ENCODE data around the gene LSM5. TPM values are rescaled to one million over a fixed set of nuclear protein-coding genes. Genes with fewer than 3 reads are reported as not detected.

LSM5 gene
- total RNA-seq, 1 experiment from 2014 or later = 81.0 TPM

- Histone ChIP-seq H3K27me3 (ENCODE audit: insufficient read depth, low read length) (no peaks in the 10 kb centered on the region), H3K9me2 (ENCODE audit: insufficient read depth) (no peaks in the 10 kb centered on the region), H3K9ac (ENCODE audit: low read length) (no peak overlapping the region), H3K4me1 (ENCODE audit: control insufficient read depth in 1 of 2, insufficient read depth in 2 of 2, low read length in 2 of 2) (peaks cover 3 to 17% of the 10 kb centered on the region in 2 experiments; a peak in 3 of 4 replicates), H3K36me3 (ENCODE audit: control insufficient read depth in 1 of 2, insufficient read depth in 2 of 2, low read length in 2 of 2) (no peaks in the 10 kb centered on the region), H2AFZ (ENCODE audit: low read depth, low read length, poor library complexity, severe bottlenecking) (no peak overlapping the region), H3K9me3 (ENCODE audit: control insufficient read depth in 1 of 2, insufficient read depth in 1 of 2, low read depth in 1 of 2, low read length in 2 of 2) (no peaks in the 10 kb centered on the region), H3K4me3 (replicated peaks in 1 of 2; ENCODE audit: low read depth in 1 of 2, low read length in 2 of 2) (no peak overlapping the region), H3K27ac (ENCODE audit: low read depth, low read length) (no peak overlapping the region), H3K79me2 (ENCODE audit: insufficient read depth, low read length) (peaks cover 81% of the 10 kb centered on the region), H4K20me1 (ENCODE audit: insufficient read depth) (no peaks in the 10 kb centered on the region), H3K4me2 (ENCODE audit: low read length) (no peak overlapping the region)
- TF ChIP-seq SIN3A (IDR thresholded peaks at IDR 0.05; ENCODE audit: low read depth) (no peak), FOSL1 (IDR thresholded peaks at IDR 0.05; ENCODE audit: low read depth) (no peak), EGR1 (IDR thresholded peaks at IDR 0.05; ENCODE audit: low read depth) (no peak), ELF1 (IDR thresholded peaks at IDR 0.05; ENCODE audit: borderline replicate concordance, low read depth) (no peak)
- CTCF ChIA-PET = no interaction called here
- RAD21 ChIA-PET (ENCODE audit: low non-redundant PET in 1 of 2, low total read pairs in 2 of 2, uncharacterized antibody in 2 of 2, unreplicated experiment in 2 of 2) = no interaction called here
- POLR2A ChIA-PET = no interaction called here
- intact Hi-C loops (cut with micrococcal nuclease) = loop anchor here (10.0 kb wide), 1 partner anchor 597 kb away; the partner anchor contains the start of gene RP9
- DNase-seq (ENCODE audit: low read depth, low spot score) (no peak), ATAC-seq (no peak)
- no TSS peak for BruUV-seq (replicated peaks)
Observed at GRCh38 chr7:32507414-32507813, 17.2 kb upstream of the LSM5 start.

GRCh38 chr7:32506266-32507054 is 16.3 kb upstream of the LSM5 start:
- Histone ChIP-seq H3K27me3 (ENCODE audit: insufficient read depth, low read length) (no peaks in the 10 kb centered on the region), H3K9ac (ENCODE audit: low read length) (no peak overlapping the region), H3K27ac (ENCODE audit: low read depth, low read length) (peak overlapping the region; percentile 13; the same call in 1 of the 2 replicates), H3K36me3 (ENCODE audit: control insufficient read depth in 1 of 2, insufficient read depth in 2 of 2, low read length in 2 of 2) (no peaks in the 10 kb centered on the region), H3K9me3 (ENCODE audit: control insufficient read depth in 1 of 2, insufficient read depth in 1 of 2, low read depth in 1 of 2, low read length in 2 of 2) (no peaks in the 10 kb centered on the region), H3K79me2 (ENCODE audit: insufficient read depth, low read length) (peaks cover 82% of the 10 kb centered on the region), H3K9me2 (ENCODE audit: insufficient read depth) (no peaks in the 10 kb centered on the region), H3K4me1 (ENCODE audit: control insufficient read depth in 1 of 2, insufficient read depth in 2 of 2, low read length in 2 of 2) (peaks cover 12 to 26% of the 10 kb centered on the region in 2 experiments), H3K4me3 (replicated peaks in 1 of 2; ENCODE audit: low read depth in 1 of 2, low read length in 2 of 2) (no peak overlapping the region; a peak in 1 of 4 replicates), H3K4me2 (ENCODE audit: low read length) (peak overlapping the region; percentile 30), H4K20me1 (ENCODE audit: insufficient read depth) (peaks cover 2% of the 10 kb centered on the region; the same call in 1 of the 2 replicates), H2AFZ (ENCODE audit: low read depth, low read length, poor library complexity, severe bottlenecking) (no peak overlapping the region)
- DNase-seq (ENCODE audit: low read depth, low spot score) = peak; percentile 77
- intact Hi-C loops (cut with micrococcal nuclease) = loop anchor here (10.0 kb wide), 1 partner anchor 598 kb away; the partner anchor contains the start of gene RP9
- BruUV-seq (replicated peaks) = no TSS peak
- RAD21 ChIA-PET (ENCODE audit: low non-redundant PET in 1 of 2, low total read pairs in 2 of 2, uncharacterized antibody in 2 of 2, unreplicated experiment in 2 of 2) = no interaction called here
- POLR2A ChIA-PET = interaction anchor here (1.7 kb wide), 1 partner anchor 11 kb away, joined by 9 read pairs; the partner anchor contains the start of gene AVL9
- ATAC-seq = peak; percentile 80
- CTCF ChIA-PET = no interaction called here
- TF ChIP-seq YY1 (IDR thresholded peaks at IDR 0.05; ENCODE audit: extremely low read depth, insufficient replicate concordance, low read depth, low read length) = peak; percentile 78
- TF ChIP-seq EZH2phosphoT487 (IDR thresholded peaks at IDR 0.05; ENCODE audit: borderline replicate concordance) = no peak
- peak; percentile 69; the same call in 1 of the 2 replicates for TF ChIP-seq ATF3 (IDR thresholded peaks at IDR 0.05)
- TF ChIP-seq SRF (IDR thresholded peaks at IDR 0.05; ENCODE audit: low read depth) = no peak
- no peak for TF ChIP-seq POLR2A (IDR thresholded peaks at IDR 0.05; ENCODE audit: borderline replicate concordance, extremely low read depth, insufficient read depth, insufficient read length)
- no peak for TF ChIP-seq ZNF274 (IDR thresholded peaks at IDR 0.05; ENCODE audit: low read depth, low read length)
- no peak for TF ChIP-seq ZFX (IDR thresholded peaks at IDR 0.05)
- peak; percentile 36 for TF ChIP-seq FOSL1 (IDR thresholded peaks at IDR 0.05; ENCODE audit: low read depth)
- no peak for TF ChIP-seq EGR1 (IDR thresholded peaks at IDR 0.05; ENCODE audit: low read depth)
- no peak for TF ChIP-seq TCF7L2 (IDR thresholded peaks at IDR 0.05; ENCODE audit: borderline replicate concordance, extremely low read depth, insufficient read depth, insufficient read length)
- TF ChIP-seq SIN3A (IDR thresholded peaks at IDR 0.05; ENCODE audit: low read depth) = no peak
- peak; percentile 37 for TF ChIP-seq SP1 (IDR thresholded peaks at IDR 0.05; ENCODE audit: low read depth)
- peak; percentile 42; the same call in 1 of the 2 replicates for TF ChIP-seq MAX (IDR thresholded peaks at IDR 0.05)
- no peak for TF ChIP-seq REST (IDR thresholded peaks at IDR 0.05; ENCODE audit: low read depth)
- TF ChIP-seq CBX3 (IDR thresholded peaks at IDR 0.05; ENCODE audit: low read depth) = peak; percentile 53; the same call in 1 of the 2 replicates
- TF ChIP-seq JUND (IDR thresholded peaks at IDR 0.05) = peak; percentile 55

All from HCT116 (cell line).